ENCODE measurements around the gene ZFR2.

Gene ZFR2

GRCh38 chr19:3785451-3785937, 83.3 kb downstream of the ZFR2 start:
- FAIRE-seq = no peak

- FAIRE-seq = no peak
These were observed 84.0 kb downstream of the ZFR2 start for GRCh38 chr19:3784607-3785450.

GRCh38 chr19:3783660-3784584, 84.9 kb downstream of the ZFR2 start:
- no peak for FAIRE-seq

- no peak for FAIRE-seq
These were observed 85.9 kb downstream of the ZFR2 start for GRCh38 chr19:3782903-3783302.

- FAIRE-seq = no peak
These were observed 86.5 kb downstream of the ZFR2 start for GRCh38 chr19:3782330-3782729.

- no peak for FAIRE-seq
These were observed 87.2 kb downstream of the ZFR2 start for GRCh38 chr19:3781603-3782002.

GRCh38 chr19:3780786-3781304, 88.0 kb downstream of the ZFR2 start:
- FAIRE-seq = no peak

GRCh38 chr19:3778899-3779723, 89.7 kb downstream of the ZFR2 start:
- no peak for FAIRE-seq

GRCh38 chr19:3778104-3778867, 90.6 kb downstream of the ZFR2 start:
- no peak for FAIRE-seq

GRCh38 chr19:3776479-3777040, 92.3 kb downstream of the ZFR2 start:
- no peak for FAIRE-seq

- no peak for FAIRE-seq
These were observed 93.0 kb downstream of the ZFR2 start for GRCh38 chr19:3775831-3776230.

GRCh38 chr19:3775374-3775711, 93.5 kb downstream of the ZFR2 start:
- FAIRE-seq = no peak

GRCh38 chr19:3774621-3775373, 94.0 kb downstream of the ZFR2 start:
- no peak for FAIRE-seq

GRCh38 chr19:3773814-3774515, 94.9 kb downstream of the ZFR2 start:
- FAIRE-seq = no peak

GRCh38 chr19:3771906-3772455, 96.9 kb downstream of the ZFR2 start, which contains the start of gene RAX2:
TSS of gene RAX2 (minus strand) at chr19:3772228. CDS start at chr19:3771742, 486 bp downstream.
- no peak for FAIRE-seq

GRCh38 chr19:3771000-3771905, 97.6 kb downstream of the ZFR2 start:
- no peak for FAIRE-seq

- no peak for FAIRE-seq
These were observed 98.5 kb downstream of the ZFR2 start for GRCh38 chr19:3770136-3770999.

Measured in A204.1 (cell line).